Keratinocyte (primary cell): Measurements from ENCODE around the gene KIFC3.

Experiments used
- EZH2 ChIP-seq: IDR thresholded peaks from one replicate; pipeline ENCODE4 v1.6.1; 2012; ENCODE audit warnings: inconsistent platforms, mild to moderate bottlenecking, low read length, moderate library complexity
- TF ChIP-seq, protein P1 (sequence below), 3 experiments: IDR thresholded peaks in 1 of 3; conservative IDR thresholded peaks in 1 of 3; optimal IDR thresholded peaks in 1 of 3; 2 replicates in 2 of 3; 3 replicates in 1 of 3; pipeline versions ENCODE3 to v1.5.1; 2011; ENCODE audit warnings: low read length in 3 of 3, mild to moderate bottlenecking in 3 of 3, moderate library complexity in 2 of 3, control low read depth in 1 of 3, inconsistent platforms in 1 of 3; ENCODE audit not compliant: insufficient read depth in 2 of 3; ENCODE audit errors: extremely low read depth in 1 of 3

GRCh38 chr16:57774705-57775285 lies 27.5 kb downstream of the KIFC3 start:
- TF ChIP-seq, protein P1, sequence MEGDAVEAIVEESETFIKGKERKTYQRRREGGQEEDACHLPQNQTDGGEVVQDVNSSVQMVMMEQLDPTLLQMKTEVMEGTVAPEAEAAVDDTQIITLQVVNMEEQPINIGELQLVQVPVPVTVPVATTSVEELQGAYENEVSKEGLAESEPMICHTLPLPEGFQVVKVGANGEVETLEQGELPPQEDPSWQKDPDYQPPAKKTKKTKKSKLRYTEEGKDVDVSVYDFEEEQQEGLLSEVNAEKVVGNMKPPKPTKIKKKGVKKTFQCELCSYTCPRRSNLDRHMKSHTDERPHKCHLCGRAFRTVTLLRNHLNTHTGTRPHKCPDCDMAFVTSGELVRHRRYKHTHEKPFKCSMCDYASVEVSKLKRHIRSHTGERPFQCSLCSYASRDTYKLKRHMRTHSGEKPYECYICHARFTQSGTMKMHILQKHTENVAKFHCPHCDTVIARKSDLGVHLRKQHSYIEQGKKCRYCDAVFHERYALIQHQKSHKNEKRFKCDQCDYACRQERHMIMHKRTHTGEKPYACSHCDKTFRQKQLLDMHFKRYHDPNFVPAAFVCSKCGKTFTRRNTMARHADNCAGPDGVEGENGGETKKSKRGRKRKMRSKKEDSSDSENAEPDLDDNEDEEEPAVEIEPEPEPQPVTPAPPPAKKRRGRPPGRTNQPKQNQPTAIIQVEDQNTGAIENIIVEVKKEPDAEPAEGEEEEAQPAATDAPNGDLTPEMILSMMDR (optimal IDR thresholded peaks at IDR 0.05 in 1 of 3, IDR thresholded peaks at IDR 0.05 in 1 of 3, conservative IDR thresholded peaks at IDR 0.05 in 1 of 3; ENCODE audit: extremely low read depth in 1 of 3, insufficient read depth in 2 of 3, low read length in 3 of 3) = no peak
- TF ChIP-seq EZH2 = no peak
